T-helper 1 cell treated with Interleukin-12 subunit alpha and Interleukin-12 subunit beta and Interleukin-4 antibody, amounts not matched to agents 30 ng/mL and 1 ng/mL, for 36 hours (primary cell): Measurements from ENCODE around the gene SHISAL2A. TPM values are rescaled to one million over a fixed set of nuclear protein-coding genes. Genes with fewer than 3 reads are reported as not detected.

ENCODE experiments used
- intact Hi-C: fragments of 100-400 bp; cut with micrococcal nuclease; formaldehyde crosslinking; loops from one replicate; pipeline ENCODE4 v1.15.1; 2024
- total RNA-seq: library from RNA; stranded (reverse); gene quantifications from 2 replicates; pipeline ENCODE4 v1.2.3, GENCODE V29; 2022

The SHISAL2A gene
- total RNA-seq, 1 donor from 2014 or later = 8.2 TPM

DNA sequence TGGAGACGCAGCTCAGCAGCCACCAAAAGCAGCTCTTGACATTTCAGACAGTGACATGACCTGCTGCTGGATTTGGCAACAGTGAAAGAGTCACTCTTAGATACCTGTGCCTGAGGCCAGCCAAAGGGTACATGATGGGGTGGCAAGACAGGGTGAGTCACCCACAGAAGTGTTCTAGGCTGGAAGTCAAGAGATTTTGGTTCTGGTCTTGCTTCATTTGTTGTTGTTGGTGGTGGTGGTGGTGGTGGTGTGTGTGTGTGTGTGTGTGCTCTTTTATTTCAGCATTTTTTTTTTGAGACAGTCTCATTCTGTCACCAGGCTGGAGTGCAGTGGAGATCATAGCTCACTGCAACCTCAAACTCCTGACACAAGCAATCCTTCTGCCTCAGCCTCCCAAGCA lies 25.8 kb downstream of the SHISAL2A start:
- intact Hi-C loops = loop anchor here (1.0 kb wide), 1 partner anchor 21 kb away; no protein-coding TSS in a partner anchor

DNA sequence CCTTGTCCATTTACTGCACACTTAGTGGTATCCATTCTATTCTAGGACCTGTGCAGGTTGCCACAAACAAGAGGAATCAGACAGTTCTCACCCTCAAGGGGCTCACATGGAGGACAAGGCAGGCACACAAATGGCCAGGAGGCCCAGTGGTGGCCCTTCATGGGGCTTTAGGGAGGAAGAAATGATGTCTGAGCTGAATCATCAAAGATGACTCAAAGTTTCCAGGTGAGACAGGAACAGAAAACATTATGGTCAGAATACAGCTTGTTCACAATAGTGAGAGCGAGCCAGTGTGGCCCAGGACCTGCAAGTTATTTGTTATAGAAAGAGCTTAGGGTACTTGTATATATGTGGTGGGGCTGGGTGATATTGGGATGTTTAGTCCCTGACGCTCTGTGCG lies 26.4 kb downstream of the SHISAL2A start:
- intact Hi-C loops = loop anchor here (1.0 kb wide), 1 partner anchor 22 kb away; no protein-coding TSS in a partner anchor

DNA sequence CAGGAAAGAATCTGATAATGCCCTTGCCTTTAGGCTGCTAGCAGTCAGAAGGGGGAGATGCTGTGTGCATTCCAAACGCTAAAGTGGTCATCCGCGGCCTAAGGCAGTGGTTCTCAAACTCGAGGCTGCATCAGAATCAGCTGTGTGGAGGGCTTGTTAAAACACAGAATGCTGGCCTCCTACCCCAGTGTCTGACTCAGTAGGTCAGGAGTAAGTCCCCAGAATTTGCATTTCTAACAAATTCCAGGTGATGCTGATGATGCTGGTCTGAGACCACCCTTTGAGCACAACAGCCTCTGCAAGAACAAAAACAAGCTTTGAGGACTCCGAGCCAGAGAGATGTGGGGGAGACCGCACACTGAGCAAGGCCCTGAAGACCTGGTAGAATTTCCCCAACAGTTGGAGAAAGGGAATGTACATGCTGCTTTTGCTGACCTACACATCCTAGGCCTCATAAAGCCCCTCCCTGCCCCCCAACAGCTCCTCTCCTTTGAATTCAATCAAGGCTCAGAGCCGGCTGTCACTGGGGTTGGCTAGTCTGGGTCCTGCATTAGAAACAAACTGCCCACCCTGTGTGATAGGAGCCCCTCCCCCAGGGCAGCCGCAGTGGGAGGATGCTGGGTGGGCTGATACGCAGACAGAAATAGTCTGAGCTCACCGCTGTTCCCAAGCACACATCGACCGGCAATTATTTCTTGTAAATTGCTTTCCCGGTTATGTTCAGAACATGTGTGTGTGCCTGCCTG lies 27.1 kb downstream of the SHISAL2A start:
- intact Hi-C loops = loop anchor here (1.0 kb wide), 1 partner anchor 23 kb away; no protein-coding TSS in a partner anchor

DNA sequence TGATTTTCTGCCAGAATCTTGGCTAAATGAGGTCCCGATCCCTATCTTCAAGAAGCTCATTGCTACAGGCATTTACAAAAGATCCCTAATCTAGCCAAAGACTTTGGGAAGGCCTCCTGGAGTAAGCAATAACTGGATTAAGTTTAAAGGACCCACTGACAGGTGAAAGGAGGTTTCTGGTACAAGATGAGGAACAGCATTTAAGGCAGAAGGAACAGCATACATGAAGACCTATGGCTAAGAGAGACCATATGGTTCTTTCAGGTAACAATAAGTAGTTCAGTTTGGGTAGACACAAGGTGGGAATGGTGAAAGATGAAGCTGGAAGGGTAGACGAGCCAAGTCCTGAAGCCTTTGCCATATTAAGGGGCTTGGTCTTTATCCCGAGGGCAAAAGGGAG lies 27.8 kb downstream of the SHISAL2A start:
- intact Hi-C loops = no loop called here

DNA sequence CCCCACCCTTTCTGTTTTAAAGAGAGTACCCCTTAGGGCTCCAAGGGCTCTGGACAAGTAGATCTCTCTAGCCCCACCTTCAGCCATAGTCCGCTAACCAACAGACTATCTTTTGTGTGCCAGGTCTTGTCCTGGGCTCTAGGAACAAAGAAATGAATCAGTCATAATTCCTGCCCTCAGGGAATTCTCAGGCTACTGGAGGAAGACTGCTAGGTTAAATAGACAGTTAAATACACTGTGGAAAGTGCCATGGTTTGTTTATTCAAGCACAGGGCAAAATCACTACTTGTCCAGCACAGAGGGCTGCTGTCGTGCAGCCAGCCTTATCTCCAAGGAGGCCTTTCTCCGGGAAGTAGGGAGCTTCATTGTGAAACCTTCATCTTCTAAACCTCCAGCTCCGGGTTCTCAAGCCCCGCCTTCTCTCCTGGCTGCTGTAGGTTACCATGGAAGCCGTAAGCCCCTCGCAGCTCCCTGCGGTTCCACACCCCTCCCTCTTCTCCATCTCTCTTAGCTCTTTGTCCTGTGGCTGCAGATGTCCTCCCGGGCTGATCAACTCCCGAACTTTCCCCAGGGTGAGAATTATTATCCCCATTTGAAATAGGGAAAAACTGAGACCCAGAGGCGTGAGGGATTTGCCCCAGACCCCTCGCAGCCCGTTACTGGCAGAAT lies 29.8 kb downstream of the SHISAL2A start:
- intact Hi-C loops = no loop called here

DNA sequence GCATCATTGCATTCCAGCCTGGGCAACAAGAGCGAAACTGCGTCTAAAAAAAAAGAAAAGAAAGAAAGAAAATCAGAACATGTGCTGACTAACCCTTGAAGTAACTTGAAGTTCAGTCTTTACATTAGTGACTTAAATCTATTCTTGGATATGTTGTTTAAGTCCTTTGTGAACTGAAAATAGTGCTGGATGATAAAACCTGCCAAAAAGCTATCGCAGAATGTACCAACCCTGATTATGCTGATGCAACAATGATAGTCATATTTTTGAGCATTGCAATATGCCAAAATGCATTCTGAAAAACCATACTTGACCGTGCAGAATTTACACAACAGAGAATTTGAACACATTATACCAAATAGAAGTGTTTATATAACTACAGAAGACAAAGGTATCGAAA lies 30.7 kb downstream of the SHISAL2A start:
- intact Hi-C loops = no loop called here

DNA sequence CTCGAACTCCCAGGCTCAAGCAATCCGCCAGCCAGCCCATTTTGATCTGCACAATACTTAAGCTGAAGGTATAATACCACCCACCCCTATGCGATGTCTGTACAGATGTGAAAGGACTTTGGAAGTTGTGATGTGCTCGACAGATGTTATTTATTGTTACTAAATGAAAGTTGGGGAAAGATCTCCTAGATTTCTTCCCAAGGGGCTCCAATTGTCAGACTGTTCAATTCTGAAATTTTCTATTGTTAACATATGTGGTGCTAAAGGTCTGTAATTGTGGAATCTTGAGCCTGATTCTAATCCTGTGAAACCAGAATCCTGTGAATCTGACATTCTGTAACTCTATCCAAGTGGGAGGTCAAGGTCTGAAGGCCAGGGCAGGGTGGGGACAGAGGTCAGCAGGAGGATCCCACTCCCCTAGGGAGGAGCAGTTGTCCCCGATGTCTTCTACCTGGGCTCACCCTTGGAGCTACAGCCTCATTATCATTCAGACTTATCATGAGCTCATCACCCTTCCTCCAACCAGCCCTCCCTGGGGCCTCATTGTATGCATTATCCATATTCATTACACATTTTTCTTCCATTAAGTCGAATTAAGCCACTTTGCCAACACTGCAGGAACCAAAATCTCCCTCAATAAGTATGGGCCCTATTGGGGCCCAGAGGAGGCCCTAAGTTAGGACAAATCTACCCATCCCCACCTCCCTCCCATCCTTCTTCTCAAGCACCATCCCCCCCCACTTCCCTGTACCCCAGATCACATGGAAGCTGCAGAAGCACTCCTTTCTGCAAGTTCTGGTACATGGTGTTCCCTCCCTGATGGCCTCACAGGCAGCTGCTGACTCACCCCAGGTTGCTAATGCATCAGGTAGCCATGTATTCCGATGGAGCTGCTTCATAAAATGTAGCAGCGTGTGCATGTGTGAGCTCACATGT lies 32.3 kb downstream of the SHISAL2A start:
- intact Hi-C loops = no loop called here

DNA sequence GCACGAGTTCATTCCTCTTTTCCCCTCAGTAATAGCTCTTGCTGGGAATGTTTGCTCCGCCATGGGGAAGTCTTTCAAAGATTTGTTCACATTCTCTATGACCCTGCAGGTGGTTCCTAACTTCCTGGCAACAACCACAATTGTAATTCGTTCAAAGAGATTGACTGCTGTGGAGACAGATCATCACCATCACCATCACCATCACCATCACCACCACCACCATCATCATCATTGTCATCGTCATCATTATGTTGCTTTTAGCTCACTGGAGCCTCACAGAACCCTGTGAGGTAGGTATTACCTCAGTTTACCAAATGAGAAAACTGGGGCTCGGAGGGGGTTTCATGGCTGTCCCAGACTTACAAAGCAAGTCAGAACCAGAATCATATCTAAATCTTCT lies 34.3 kb downstream of the SHISAL2A start:
- intact Hi-C loops = no loop called here

DNA sequence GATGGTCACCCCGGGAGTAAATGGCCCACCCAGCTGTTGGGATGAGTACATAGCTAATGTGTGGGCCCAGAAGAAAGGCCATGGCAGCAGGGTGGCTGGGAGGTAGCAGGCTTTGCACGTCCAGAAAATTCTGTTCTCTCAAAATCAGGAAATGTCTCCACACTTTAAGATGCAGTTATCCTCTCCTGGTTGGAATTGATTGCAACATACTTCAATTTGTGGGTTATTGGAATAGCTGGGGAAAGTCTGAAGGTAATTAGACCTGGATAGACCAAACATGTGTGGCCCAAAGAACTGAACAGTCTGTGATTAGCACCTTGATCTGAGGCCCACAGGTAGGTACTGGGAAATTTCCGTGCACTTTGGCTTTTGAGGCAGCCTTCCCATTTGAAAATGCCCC lies 35.0 kb downstream of the SHISAL2A start:
- intact Hi-C loops = no loop called here

DNA sequence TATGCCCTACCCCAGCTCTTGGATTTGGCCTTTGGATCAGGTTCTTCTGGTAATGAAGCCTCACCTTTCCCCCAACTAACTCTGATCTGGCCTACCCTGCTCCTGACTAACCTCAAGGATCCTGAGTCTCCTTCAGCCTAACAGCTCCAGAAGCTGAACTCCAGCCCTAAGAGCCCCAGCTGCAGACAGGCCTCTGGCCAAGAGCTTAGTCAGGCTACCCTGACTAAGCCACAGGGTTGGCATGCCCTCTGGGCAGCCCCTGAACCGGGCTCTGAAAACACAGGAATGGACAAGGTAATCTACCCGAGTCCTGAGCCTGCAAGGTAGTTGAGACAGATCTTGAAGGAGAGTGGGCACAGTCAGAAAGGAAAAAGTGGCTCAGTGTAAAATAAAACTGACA lies 35.7 kb downstream of the SHISAL2A start:
- intact Hi-C loops = no loop called here

DNA sequence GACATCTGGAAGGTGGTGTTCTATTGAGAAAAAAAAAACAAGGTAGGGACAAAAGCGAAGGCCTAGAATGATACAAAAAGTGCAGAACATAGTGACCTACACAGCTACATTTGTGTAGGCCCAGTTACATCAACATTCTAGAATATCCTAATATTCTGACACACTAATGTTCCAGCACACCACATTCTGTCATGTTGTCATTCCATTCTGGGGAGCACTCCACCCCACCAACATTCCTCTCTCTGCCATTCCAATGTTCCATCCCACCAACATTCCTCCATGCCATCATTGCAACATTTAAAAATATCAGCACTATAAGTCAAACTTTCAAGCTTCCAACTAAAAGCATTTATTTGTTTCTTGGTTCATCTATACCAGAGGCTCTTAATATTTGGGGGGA lies 36.7 kb downstream of the SHISAL2A start:
- intact Hi-C loops = no loop called here

DNA sequence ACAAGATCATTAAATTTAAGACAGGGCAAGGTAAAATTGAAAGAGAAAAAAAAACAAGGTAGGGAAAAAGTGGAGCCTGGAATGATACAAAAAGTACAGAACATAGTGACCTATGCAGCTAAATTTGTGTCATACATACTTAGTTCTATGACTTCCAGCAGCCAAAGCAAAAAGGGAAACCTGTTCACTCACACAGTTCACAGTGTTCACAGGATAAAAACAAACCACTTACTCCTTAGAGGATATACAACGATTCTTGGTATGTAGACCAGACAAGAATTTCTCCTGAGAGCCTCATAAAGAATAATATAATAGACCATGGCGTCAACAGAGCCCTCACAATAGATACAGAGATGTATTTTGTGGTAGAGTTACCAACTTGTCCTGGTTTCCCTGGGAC lies 37.6 kb downstream of the SHISAL2A start:
- intact Hi-C loops = no loop called here

DNA sequence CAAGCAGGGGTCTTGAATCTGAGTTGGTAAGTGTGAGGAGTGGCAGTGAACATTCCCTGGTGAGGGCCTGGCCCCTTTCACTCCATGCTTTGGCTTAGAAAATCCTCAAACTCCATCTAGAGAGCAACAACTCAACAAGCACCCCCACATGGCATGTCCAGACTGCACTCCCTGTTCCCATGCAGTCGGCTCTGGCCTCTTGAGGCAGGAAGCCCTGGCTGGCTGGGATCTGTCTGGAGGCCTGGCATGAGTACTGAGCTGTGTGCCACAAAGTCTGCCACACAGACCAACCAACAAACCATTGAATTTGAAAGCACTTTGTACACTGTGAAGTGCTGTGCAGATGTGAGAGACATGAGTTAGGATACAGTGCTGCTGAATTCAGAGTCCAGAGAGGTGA lies 40.0 kb downstream of the SHISAL2A start:
- intact Hi-C loops = no loop called here

DNA sequence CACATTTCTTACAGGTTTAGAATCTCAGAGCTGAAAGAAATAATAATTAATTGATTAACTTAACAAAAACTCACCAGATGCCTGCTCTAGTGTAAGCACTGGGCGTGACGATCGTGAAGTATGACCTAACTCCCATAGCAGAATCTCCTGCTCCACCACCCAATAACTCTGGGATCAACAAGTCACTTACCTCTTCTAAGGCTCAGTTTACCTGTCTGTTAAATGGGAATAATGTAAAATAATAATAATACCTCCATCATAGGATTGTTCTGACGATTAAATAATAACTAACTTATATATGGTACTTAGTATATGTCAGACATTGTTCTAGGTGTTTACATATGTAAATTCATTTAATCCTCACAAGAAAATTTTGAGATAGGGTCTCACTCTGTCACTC lies 40.5 kb downstream of the SHISAL2A start:
- intact Hi-C loops = no loop called here

DNA sequence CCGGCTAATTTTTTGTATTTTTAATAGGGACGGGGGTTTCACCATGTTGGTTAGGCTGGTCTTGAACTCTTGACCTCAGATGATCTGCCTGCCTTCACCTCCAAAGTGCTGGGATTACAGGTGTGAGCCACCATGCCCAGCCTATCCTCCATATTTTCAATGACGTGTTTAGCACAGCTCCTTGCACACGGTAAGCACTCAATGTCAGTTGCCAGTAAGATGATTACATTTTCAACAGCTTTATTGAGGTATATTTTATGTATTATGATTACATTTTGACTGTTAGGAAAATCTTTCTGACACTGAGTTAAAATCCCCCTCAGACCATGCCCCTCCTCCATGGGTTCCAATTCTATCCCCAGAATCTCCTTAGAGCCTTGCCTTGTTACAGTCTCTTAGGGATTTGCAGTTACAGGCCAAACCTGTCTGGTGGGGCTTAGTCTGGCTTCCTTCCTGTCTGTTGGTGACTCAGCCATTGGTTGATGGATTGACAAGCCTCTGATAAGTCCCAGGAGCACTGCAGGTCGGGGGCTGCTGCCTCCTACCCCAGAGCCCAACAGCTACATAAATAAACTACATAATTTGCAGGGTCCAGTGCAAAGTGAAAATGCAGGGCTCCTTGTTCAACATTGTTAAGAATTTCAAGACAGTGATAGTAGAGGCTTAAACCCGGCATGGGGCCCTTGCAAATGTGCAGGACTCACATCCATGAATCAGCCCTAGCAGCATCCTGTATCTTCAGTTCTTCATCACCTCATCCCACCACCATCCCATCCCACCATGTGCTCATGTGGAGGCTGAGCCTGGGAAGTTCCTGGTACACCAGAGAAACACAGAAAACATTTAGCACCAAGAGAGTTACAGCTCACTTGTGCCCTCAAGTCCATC lies 41.8 kb downstream of the SHISAL2A start:
- intact Hi-C loops = no loop called here

DNA sequence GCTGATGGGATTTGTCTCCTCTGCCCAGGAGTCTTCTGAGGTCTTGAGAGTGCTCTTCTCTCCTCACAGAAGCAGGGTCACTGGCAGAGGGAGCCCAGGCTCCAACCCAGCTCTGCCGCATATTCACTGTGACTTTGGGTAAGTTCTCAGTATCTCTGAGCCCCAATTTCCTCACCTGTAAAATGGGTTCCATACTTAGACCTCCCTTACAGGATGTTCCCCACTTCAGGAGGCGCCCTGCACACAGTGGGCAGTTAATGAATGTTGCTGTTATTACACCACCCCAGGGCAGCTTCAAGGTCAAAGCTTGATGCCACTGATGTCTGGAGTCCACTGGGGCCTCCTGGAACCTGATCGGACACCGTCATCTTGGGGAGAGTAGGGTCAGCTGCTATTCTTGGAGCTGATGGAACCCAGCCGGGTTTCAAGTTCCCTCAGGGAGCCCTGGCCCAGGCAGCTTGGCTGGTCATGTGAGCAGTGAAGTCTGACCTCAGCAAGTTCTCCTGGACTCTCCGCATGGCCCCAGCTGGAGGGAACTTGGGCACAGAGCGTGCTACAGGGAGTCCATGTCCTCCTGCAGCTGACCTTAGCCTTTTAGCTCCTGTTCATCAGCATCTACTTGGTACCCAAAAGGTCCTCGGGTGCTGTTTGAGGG lies 43.4 kb downstream of the SHISAL2A start:
- intact Hi-C loops = no loop called here

DNA sequence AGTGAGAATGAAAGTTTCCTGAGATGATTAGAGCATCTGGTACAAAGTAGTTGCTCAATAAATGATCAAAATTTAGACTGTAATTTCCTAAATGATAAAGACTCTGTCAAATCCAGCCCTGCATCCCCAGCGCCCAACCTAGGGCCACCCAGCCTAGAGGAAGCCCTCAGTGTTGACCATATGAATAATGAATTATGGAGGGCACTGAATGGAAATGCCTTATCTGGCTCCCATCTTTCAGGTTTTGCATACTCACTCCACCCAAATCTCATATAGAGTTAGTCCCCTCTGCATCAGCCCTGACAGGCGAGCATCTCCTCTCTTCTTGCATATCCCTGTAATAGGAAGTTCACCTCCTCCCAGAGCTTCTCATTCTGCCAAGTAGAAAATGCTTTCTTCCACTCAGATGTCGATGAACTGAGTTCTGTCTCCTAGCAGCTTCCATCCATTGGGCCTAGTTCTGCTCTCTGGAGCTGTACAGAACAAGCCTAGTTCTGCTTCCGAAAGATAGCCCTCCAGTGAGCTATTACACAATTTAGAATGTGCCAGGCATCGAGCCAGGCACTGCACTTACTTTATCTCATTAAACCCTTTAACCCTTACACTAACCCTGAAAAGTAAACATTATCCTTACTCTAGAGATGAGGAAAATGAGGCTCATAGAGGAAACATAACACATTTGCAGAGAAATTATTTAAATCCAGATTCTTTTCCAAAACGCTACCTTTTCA lies 44.3 kb downstream of the SHISAL2A start:
- intact Hi-C loops = no loop called here

DNA sequence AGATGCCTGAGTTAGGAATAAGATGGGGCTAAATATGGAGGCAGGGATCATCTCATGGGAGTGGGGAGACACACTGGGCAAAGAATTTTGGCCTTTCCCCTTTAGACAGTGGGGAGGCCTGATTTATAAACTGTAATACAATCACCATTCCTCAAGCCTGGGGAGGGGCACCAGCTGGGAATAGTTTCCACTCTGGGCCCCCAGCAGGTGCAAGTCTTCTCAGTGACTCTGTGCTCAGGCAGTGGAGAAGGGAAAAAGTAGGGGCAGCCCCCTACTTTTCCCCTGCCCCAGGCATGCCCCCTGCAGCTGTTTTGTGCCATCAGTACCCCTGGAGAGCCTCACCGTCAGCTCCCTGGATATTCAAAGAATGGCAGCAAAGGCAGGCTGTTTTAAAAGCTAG lies 46.1 kb downstream of the SHISAL2A start:
- intact Hi-C loops = no loop called here

DNA sequence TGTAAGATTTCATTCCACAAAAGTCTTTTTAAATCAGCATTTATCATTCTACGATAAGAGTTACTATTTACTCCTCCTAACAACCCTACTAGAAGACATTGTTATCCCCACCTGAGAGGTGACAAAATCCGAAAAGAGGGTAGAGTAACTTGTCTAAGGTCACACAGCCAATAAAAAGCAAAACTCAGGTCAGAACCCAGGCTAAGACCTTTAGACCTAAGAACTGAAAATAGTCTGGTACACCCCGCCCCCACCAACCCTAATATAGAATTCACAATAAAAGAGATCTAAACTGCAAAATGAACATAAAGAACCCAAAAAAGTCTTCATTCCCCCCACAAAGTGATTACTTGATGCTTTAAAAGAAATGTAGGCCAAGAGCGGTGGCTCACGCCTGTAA lies 46.5 kb downstream of the SHISAL2A start:
- intact Hi-C loops = no loop called here

DNA sequence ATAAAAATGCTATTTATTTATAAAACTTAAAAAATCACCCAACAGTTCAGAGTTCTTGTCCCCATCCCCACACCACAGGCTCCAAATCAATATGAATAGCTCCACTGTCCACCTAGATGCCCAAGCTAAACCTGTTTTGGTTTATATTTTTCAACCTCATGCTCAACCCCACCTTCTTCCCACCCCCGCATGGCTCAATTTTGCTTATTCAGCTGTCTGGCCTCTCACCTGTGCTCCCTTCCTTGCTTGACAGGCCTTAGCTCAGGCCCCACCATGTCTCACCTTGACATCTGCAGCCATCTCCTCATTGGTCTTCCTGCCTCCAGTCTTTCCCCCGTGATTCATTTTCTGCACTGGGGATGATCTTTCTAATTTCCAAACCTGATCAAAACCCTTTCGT lies 47.4 kb downstream of the SHISAL2A start:
- intact Hi-C loops = no loop called here
